Epithelial cell of esophagus (primary cell): Measurements from ENCODE around the gene CLCN6.

ENCODE experiments used
- DNase-seq: peaks from one replicate; pipeline ENCODE4 v3.0.0; 2010; ENCODE audit warnings: low read depth
- H3K4me3 ChIP-seq: 2 replicates; pipeline ENCODE4 v1.5.1; 2011; ENCODE audit warnings: mild to moderate bottlenecking, low read length, control low read depth
- CTCF ChIP-seq: IDR thresholded peaks from 2 replicates; pipeline ENCODE4 v1.5.1; 2011; ENCODE audit warnings: low read depth, mild to moderate bottlenecking, low read length, control low read depth, inconsistent platforms; ENCODE audit not compliant: insufficient read depth; ENCODE audit errors: missing control alignments

Gene CLCN6

GRCh38 chr1:11831945-11832725 is 26.1 kb downstream of the CLCN6 start:
- H3K4me3 ChIP-seq = no peak overlapping the region
- no peak for DNase-seq
- TF ChIP-seq CTCF = no peak

GRCh38 chr1:11833497-11833896 is 27.5 kb downstream of the CLCN6 start:
- H3K4me3 ChIP-seq = no peak overlapping the region
- no peak for TF ChIP-seq CTCF
- DNase-seq = no peak

GRCh38 chr1:11833900-11834299 is 27.9 kb downstream of the CLCN6 start:
- no peak for TF ChIP-seq CTCF
- no peak overlapping the region for H3K4me3 ChIP-seq
- DNase-seq = no peak

GRCh38 chr1:11835441-11836225 is 29.6 kb downstream of the CLCN6 start:
- H3K4me3 ChIP-seq = no peak overlapping the region
- no peak for TF ChIP-seq CTCF
- no peak for DNase-seq

GRCh38 chr1:11836955-11837766 is 31.2 kb downstream of the CLCN6 start:
- no peak for DNase-seq
- no peak for TF ChIP-seq CTCF
- H3K4me3 ChIP-seq = no peak overlapping the region

GRCh38 chr1:11837767-11838348 is 31.9 kb downstream of the CLCN6 start:
- no peak overlapping the region for H3K4me3 ChIP-seq
- no peak for DNase-seq
- no peak for TF ChIP-seq CTCF
